H9 (cell line): ENCODE measurements around the gene CACNA1A. TPM values are rescaled to one million over a fixed set of nuclear protein-coding genes. Genes with fewer than 3 reads are reported as not detected.

ENCODE experiments used
- DNase-seq: peaks from one replicate; pipeline ENCODE4 v3.0.0-alpha.2; 2017
- H2AFZ ChIP-seq: one replicate; pipeline ENCODE4 v1.6.1; 2013; ENCODE audit warnings: mild to moderate bottlenecking, low read length, control low read depth, moderate library complexity
- H2AK5ac ChIP-seq: 2 replicates; pipeline ENCODE4 v1.6.1; 2013; ENCODE audit warnings: low read length, control low read depth, mixed read lengths; ENCODE audit not compliant: insufficient read length
- H2BK120ac ChIP-seq: one replicate; pipeline ENCODE4 v1.6.1; 2013; ENCODE audit warnings: low read depth, mild to moderate bottlenecking, low read length, control low read depth, inconsistent platforms; ENCODE audit not compliant: poor library complexity, severe bottlenecking
- H2BK12ac ChIP-seq: 2 replicates; pipeline ENCODE4 v1.6.1; 2013; ENCODE audit warnings: low read length, control low read depth, mixed read lengths, low read depth; ENCODE audit not compliant: insufficient read length
- H2BK15ac ChIP-seq: 2 replicates; pipeline ENCODE4 v1.6.1; 2013; ENCODE audit warnings: low read depth, low read length, control low read depth
- H2BK20ac ChIP-seq: one replicate; pipeline ENCODE4 v1.6.1; 2013; ENCODE audit warnings: low read depth, mild to moderate bottlenecking, low read length, control low read depth, inconsistent platforms; ENCODE audit not compliant: poor library complexity, severe bottlenecking
- H2BK5ac ChIP-seq: 2 replicates; pipeline ENCODE4 v1.6.1; 2013; ENCODE audit warnings: low read length, control low read depth, mixed read lengths; ENCODE audit not compliant: insufficient read length
- H3K14ac ChIP-seq: 2 replicates; pipeline ENCODE4 v1.6.1; 2013; ENCODE audit warnings: low read length, control low read depth; ENCODE audit not compliant: insufficient read depth
- H3K18ac ChIP-seq: 2 replicates; pipeline ENCODE4 v1.6.1; 2013; ENCODE audit warnings: low read depth, mild to moderate bottlenecking, mixed read lengths, low read length, control low read depth; ENCODE audit not compliant: insufficient read length
- H3K23ac ChIP-seq: 2 replicates; pipeline ENCODE4 v1.6.1; 2013; ENCODE audit warnings: low read length, control low read depth, mixed read lengths, low read depth; ENCODE audit not compliant: insufficient read length
- H3K23me2 ChIP-seq: 2 replicates; pipeline ENCODE4 v1.6.1; 2013; ENCODE audit warnings: low read depth, mild to moderate bottlenecking, mixed read lengths, low read length, control low read depth; ENCODE audit not compliant: insufficient read length, poor library complexity, severe bottlenecking
- H3K27ac ChIP-seq: 2 replicates; pipeline ENCODE4 v1.5.1; 2013; ENCODE audit warnings: low read length, control low read depth, mixed read lengths, low read depth; ENCODE audit not compliant: insufficient read length
- H3K27me3 ChIP-seq: 2 replicates; pipeline ENCODE4 v1.6.1; 2013; ENCODE audit warnings: low read length, control low read depth, inconsistent platforms; ENCODE audit not compliant: insufficient read depth
- H3K4ac ChIP-seq: 2 replicates; pipeline ENCODE4 v1.6.1; 2013; ENCODE audit warnings: low read depth, mild to moderate bottlenecking, control low read depth, inconsistent platforms, low read length, moderate library complexity
- H3K4me1 ChIP-seq: 2 replicates; pipeline ENCODE4 v1.6.1; 2013; ENCODE audit warnings: low read length, control low read depth, inconsistent platforms; ENCODE audit not compliant: insufficient read depth
- H3K4me2 ChIP-seq: 2 replicates; pipeline ENCODE4 v1.6.1; 2013; ENCODE audit warnings: low read length, control low read depth, mixed read lengths; ENCODE audit not compliant: insufficient read length, insufficient read depth
- H3K56ac ChIP-seq: 2 replicates; pipeline ENCODE4 v1.6.1; 2013; ENCODE audit warnings: low read depth, mild to moderate bottlenecking, mixed read lengths, low read length, control low read depth; ENCODE audit not compliant: insufficient read length
- H3K79me1 ChIP-seq: 2 replicates; pipeline ENCODE4 v1.6.1; 2013; ENCODE audit warnings: low read depth, mild to moderate bottlenecking, moderate library complexity, low read length, control low read depth, inconsistent platforms; ENCODE audit not compliant: insufficient read depth, poor library complexity, severe bottlenecking
- H3K79me2 ChIP-seq: 2 replicates; pipeline ENCODE4 v1.6.1; 2013; ENCODE audit warnings: low read length, control low read depth, inconsistent platforms; ENCODE audit not compliant: insufficient read depth
- H3K9ac ChIP-seq: 2 replicates; pipeline ENCODE4 v1.6.1; 2013; ENCODE audit warnings: low read length, control low read depth, mixed read lengths; ENCODE audit not compliant: insufficient read length; ENCODE audit errors: extremely low read depth
- H3K9me3 ChIP-seq: one replicate; pipeline ENCODE4 v1.6.1; 2013; ENCODE audit warnings: low read depth, low read length, inconsistent platforms; ENCODE audit not compliant: control insufficient read depth
- H3T11ph ChIP-seq: one replicate; pipeline ENCODE4 v1.6.1; 2013; ENCODE audit warnings: mild to moderate bottlenecking, low read length, control low read depth, inconsistent platforms
- H4K20me1 ChIP-seq: one replicate; pipeline ENCODE4 v1.6.1; 2013; ENCODE audit not compliant: control insufficient read depth, insufficient read length, insufficient read depth
- H4K5ac ChIP-seq: 2 replicates; pipeline ENCODE4 v1.6.1; 2013; ENCODE audit warnings: low read depth, mild to moderate bottlenecking, mixed read lengths, low read length, control low read depth; ENCODE audit not compliant: insufficient read length
- H4K8ac ChIP-seq: replicated peaks from 2 replicates; pipeline ENCODE4 v1.6.1; 2013; ENCODE audit warnings: low read length, control low read depth, mixed read lengths, low read depth; ENCODE audit not compliant: insufficient read length
- H4K91ac ChIP-seq: 2 replicates; pipeline ENCODE4 v1.6.1; 2013; ENCODE audit warnings: low read depth, mild to moderate bottlenecking, moderate library complexity, mixed read lengths, low read length, control low read depth; ENCODE audit not compliant: insufficient read length
- H3K27ac Mint-ChIP-seq, 3 experiments: 2 replicates in 2 of 3; 3 replicates in 1 of 3; pipeline ENCODE4 v1.8.0; 2020 to 2021; ENCODE audit warnings: mixed read lengths in 3 of 3, mild to moderate bottlenecking in 1 of 3, moderate library complexity in 1 of 3
- H3K27me3 Mint-ChIP-seq: 2 replicates; pipeline ENCODE4 v1.8.0; 2021; ENCODE audit warnings: low read depth, mild to moderate bottlenecking, moderate library complexity, mixed read lengths
- H3K36me3 Mint-ChIP-seq, 3 experiments: 2 replicates in 2 of 3; 3 replicates in 1 of 3; pipeline ENCODE4 v1.8.0; 2020 to 2021; ENCODE audit warnings: low read depth in 3 of 3, mixed read lengths in 3 of 3; ENCODE audit not compliant: insufficient read depth in 1 of 3
- H3K4me1 Mint-ChIP-seq, 2 experiments: 2 replicates each; pipeline ENCODE4 v1.8.0; 2020; ENCODE audit warnings: mixed read lengths in 2 of 2
- H3K4me3 Mint-ChIP-seq, 2 experiments: 2 replicates in 1 of 2; 3 replicates in 1 of 2; pipeline ENCODE4 v1.8.0; 2020 to 2021; ENCODE audit warnings: mild to moderate bottlenecking in 2 of 2, mixed read lengths in 2 of 2, moderate library complexity in 1 of 2
- H3K9me3 Mint-ChIP-seq, 2 experiments: 2 replicates in 1 of 2; 3 replicates in 1 of 2; pipeline ENCODE4 v1.8.0; 2020; ENCODE audit warnings: mild to moderate bottlenecking in 2 of 2, mixed read lengths in 2 of 2, moderate library complexity in 1 of 2
- WGBS: extraction: QIAGEN DNeasy Blood & Tissue Kit; methylation state at CpG from one replicate; pipeline ENCODE4 v1.1.7; 2013; ENCODE audit warnings: missing lambda C conversion rate, low lambda C conversion rate, mixed read lengths; ENCODE audit not compliant: insufficient read length; ENCODE audit errors: extremely low coverage; 5-methylcytosine and 5-hydroxymethylcytosine counted together
- total RNA-seq: library from RNA; stranded (reverse); gene quantifications from 2 replicates; pipeline ENCODE4 v1.2.1, GENCODE V29; 2021
- TF ChIP-seq, protein P1 (sequence below): fragments of 200-600 bp; sonication (generic); conservative IDR thresholded peaks from 3 replicates; pipeline ENCODE4 v1.8.0; 2021; ENCODE audit warnings: antibody characterized with exemption, mild to moderate bottlenecking

CACNA1A gene
- total RNA-seq, 1 experiment from 2014 or later = 8.0 TPM

DNA sequence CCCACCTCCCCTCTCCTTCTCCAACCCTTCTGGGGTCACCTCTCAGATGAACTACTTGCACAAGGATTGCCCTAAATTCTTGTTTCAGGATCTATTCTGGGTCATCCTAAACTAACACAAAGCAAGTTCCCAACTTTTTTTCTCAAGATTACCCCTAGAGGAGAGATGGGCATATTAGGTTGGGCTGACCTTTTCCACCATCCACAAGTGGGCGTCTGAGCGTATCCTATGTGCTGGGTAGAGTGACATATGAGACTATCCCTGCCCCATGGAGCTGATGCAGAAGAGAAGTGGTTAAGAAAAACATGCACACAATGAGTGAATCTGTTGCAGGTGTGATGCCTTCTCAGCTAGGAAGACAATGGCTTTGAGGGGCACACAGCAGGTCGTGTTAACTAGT is 132.7 kb downstream of the CACNA1A start:
- no peak overlapping the region for H4K8ac ChIP-seq
- no peak overlapping the region for H2AK5ac ChIP-seq
- WGBS = no CpG with 5 or more reads among the region's 3 CpGs
- no peak overlapping the region for H2BK5ac ChIP-seq
- H3K27me3 ChIP-seq = no peaks in the 10 kb centered on the region
- H3K27ac ChIP-seq = no peak overlapping the region
- Mint-ChIP-seq H3K9me3 (no peaks in the 10 kb centered on the region; a peak in 1 of 5 replicates), H3K4me3 (no peak overlapping the region), H3K4me1 (no peaks in the 10 kb centered on the region), H3K36me3 (no peaks in the 10 kb centered on the region), H3K27me3 (peaks cover 3% of the 10 kb centered on the region), H3K27ac (no peak overlapping the region)
- DNase-seq = no peak
- H3K9ac ChIP-seq = no peak overlapping the region
- TF ChIP-seq, protein P1, sequence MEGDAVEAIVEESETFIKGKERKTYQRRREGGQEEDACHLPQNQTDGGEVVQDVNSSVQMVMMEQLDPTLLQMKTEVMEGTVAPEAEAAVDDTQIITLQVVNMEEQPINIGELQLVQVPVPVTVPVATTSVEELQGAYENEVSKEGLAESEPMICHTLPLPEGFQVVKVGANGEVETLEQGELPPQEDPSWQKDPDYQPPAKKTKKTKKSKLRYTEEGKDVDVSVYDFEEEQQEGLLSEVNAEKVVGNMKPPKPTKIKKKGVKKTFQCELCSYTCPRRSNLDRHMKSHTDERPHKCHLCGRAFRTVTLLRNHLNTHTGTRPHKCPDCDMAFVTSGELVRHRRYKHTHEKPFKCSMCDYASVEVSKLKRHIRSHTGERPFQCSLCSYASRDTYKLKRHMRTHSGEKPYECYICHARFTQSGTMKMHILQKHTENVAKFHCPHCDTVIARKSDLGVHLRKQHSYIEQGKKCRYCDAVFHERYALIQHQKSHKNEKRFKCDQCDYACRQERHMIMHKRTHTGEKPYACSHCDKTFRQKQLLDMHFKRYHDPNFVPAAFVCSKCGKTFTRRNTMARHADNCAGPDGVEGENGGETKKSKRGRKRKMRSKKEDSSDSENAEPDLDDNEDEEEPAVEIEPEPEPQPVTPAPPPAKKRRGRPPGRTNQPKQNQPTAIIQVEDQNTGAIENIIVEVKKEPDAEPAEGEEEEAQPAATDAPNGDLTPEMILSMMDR = peak; percentile 20; the same call in 1 of the 3 replicates
- no peak overlapping the region for H3K4me2 ChIP-seq
- no peak overlapping the region for H3K14ac ChIP-seq
- no peaks in the 10 kb centered on the region for H4K20me1 ChIP-seq
- no peak overlapping the region for H2BK120ac ChIP-seq
- no peak overlapping the region for H4K91ac ChIP-seq
- H3T11ph ChIP-seq = no peak overlapping the region
- H3K79me2 ChIP-seq = no peaks in the 10 kb centered on the region
- H2BK20ac ChIP-seq = no peak overlapping the region
- H3K23ac ChIP-seq = no peak overlapping the region
- H3K18ac ChIP-seq = no peak overlapping the region
- no peak overlapping the region for H2AFZ ChIP-seq
- no peak overlapping the region for H4K5ac ChIP-seq
- no peaks in the 10 kb centered on the region for H3K9me3 ChIP-seq
- no peaks in the 10 kb centered on the region for H3K23me2 ChIP-seq
- no peak overlapping the region for H2BK12ac ChIP-seq
- no peak overlapping the region for H3K4ac ChIP-seq
- no peaks in the 10 kb centered on the region for H3K79me1 ChIP-seq
- H3K56ac ChIP-seq = no peak overlapping the region
- H2BK15ac ChIP-seq = no peak overlapping the region
- H3K4me1 ChIP-seq = no peaks in the 10 kb centered on the region
